Measurements from ENCODE around the gene SAMSN1. TPM values are rescaled to one million over a fixed set of nuclear protein-coding genes. Genes with fewer than 3 reads are reported as not detected.

Gene SAMSN1
- total and polyA plus RNA-seq, 7 donors: 4.4 to 16.4 (median 7.5) TPM

DNA sequence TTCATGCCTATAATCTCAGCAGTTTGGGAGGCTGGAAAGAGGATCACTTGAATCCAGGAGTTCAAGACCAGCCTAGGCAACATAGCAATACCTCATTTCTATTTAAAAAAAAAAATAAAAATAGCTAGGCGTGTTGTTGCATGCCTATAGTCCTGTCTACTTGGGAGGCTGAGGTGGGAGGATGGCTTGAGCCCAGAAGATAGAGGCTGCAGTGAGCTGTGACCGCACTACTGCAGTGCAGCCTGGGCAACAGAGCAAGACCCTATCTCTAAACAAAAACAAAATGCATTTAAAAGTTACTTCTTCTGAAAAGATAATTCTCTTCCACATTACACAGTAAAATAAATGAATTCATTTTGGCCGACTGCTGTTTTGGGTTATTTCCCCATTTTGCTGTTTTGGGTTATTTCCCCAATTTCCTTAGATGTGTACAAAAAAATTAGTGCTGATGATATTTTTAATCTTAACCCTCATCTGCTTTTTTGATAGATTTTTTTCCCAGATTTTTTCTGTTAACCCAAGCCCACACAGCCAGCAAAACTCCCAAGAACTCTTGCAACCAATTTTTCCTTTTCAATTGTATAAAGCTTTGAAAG is 23.0 kb upstream of the SAMSN1 start:
- no peak overlapping the region for H3K4me3 ChIP-seq

DNA sequence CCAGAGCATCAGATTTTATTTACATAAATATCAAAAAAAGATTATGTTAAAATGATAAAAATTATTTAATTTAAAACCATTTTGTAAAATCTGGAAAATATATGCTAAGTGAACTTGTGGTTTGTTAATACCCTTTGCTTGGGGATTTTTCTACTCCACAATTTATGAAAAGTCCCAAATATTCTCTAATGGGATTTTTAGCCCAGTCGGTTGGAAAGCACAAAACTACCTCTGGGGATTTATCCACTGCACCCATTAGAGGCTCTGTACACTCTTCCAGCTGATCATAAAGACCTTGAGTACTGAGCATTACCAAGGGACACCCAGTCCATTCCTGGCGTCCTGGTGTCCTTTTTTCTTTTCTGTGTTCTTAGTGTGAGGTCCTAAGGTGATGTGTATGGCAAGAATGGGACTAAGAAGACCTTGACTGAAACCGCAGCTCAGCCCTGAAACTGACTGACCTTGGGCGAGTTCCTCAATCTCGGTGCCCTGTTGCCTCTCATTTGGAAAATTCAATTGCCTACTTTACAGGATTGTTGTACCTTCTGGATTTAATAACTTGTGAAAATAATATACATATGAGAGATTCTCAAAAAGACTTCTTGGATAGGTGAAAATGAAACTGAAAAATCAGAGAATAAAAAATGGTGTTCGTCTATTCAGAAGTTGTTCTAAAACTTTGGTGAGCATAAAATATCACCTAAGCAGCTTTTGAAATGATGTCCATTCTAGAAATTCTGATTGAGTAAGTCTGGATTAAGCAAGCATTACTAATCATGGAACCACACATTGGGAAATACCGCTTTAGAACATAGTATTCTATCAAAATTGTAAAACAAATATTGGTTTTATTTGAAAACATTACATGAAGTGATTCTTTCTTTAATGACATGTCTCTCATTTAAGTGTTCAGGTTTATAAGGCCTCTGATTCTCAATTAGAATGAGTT is 21.5 kb upstream of the SAMSN1 start:
- 75 to 81% methylated on average over 7 of the region's 7 CpGs for WGBS, 2 donors
- TF ChIP-seq CTCF (IDR thresholded peaks at IDR 0.05) (no peak), EP300 (IDR thresholded peaks at IDR 0.05) (no peak), POLR2A (IDR thresholded peaks at IDR 0.05) (no peak), POLR2AphosphoS5 (IDR thresholded peaks at IDR 0.05) (no peak)
- no peak overlapping the region for H3K4me3 ChIP-seq
- H3K9me3 ChIP-seq: no peaks in the 10 kb centered on the region
- no peaks in the 10 kb centered on the region for H3K36me3 ChIP-seq
- DNase-seq: peak; percentile 48
- intact Hi-C loops (cut with DNase I): no loop called here
- H3K27ac ChIP-seq: no peak overlapping the region
- no peaks in the 10 kb centered on the region for H3K4me1 ChIP-seq
- H3K27me3 ChIP-seq: no peaks in the 10 kb centered on the region

More for the DNA sequence above, 23.0 kb upstream of the SAMSN1 start:
- 84 to 93% methylated on average over 3 of the region's 3 CpGs for WGBS, 2 donors
- Histone ChIP-seq H3K27ac (no peak overlapping the region), H3K36me3 (no peaks in the 10 kb centered on the region), H3K27me3 (no peaks in the 10 kb centered on the region), H3K4me1 (no peaks in the 10 kb centered on the region), H3K9me3 (no peaks in the 10 kb centered on the region)
- TF ChIP-seq EP300 (IDR thresholded peaks at IDR 0.05): no peak
- TF ChIP-seq POLR2AphosphoS5 (IDR thresholded peaks at IDR 0.05): no peak
- no peak for TF ChIP-seq CTCF (IDR thresholded peaks at IDR 0.05)
- TF ChIP-seq POLR2A (IDR thresholded peaks at IDR 0.05): no peak
- no peak for DNase-seq
- intact Hi-C loops (cut with DNase I): no loop called here

GRCh38 chr21:14566894-14567293 is 20.8 kb upstream of the SAMSN1 start:
- 74 to 82% methylated on average over 5 of the region's 5 CpGs for WGBS, 2 donors
- Histone ChIP-seq H3K9me3 (no peaks in the 10 kb centered on the region), H3K4me3 (no peak overlapping the region), H3K36me3 (no peaks in the 10 kb centered on the region), H3K27me3 (no peaks in the 10 kb centered on the region), H3K4me1 (no peaks in the 10 kb centered on the region), H3K27ac (no peak overlapping the region)
- intact Hi-C loops (cut with DNase I): no loop called here
- no peak for DNase-seq
- TF ChIP-seq POLR2AphosphoS5 (IDR thresholded peaks at IDR 0.05) (no peak), CTCF (IDR thresholded peaks at IDR 0.05) (no peak), EP300 (IDR thresholded peaks at IDR 0.05) (no peak), POLR2A (IDR thresholded peaks at IDR 0.05) (no peak)

DNA sequence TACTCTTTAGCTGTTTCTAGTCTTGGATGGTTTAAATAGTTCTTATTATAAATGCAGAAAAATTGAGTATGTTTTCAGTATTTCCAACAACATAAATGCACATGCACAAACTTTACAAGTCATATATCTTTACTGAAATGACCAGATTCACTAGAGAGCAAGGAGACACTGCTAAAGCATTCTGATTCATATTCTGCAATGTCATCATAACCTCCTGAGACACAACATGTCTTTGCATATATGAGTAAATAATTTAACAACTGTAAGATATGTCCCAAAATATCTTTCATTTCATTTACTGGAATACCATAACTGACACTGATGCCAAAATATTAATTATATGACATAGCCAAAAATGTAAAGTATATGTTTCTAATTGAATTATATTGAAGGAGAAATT is 16.8 kb upstream of the SAMSN1 start:
- H3K27me3 ChIP-seq: no peaks in the 10 kb centered on the region
- DNase-seq: no peak
- H3K36me3 ChIP-seq: no peaks in the 10 kb centered on the region
- intact Hi-C loops (cut with DNase I): no loop called here
- no peaks in the 10 kb centered on the region for H3K9me3 ChIP-seq
- H3K27ac ChIP-seq: no peak overlapping the region
- no peak overlapping the region for H3K4me3 ChIP-seq
- TF ChIP-seq POLR2A (IDR thresholded peaks at IDR 0.05) (no peak), CTCF (IDR thresholded peaks at IDR 0.05) (no peak), POLR2AphosphoS5 (IDR thresholded peaks at IDR 0.05) (no peak), EP300 (IDR thresholded peaks at IDR 0.05) (no peak)
- H3K4me1 ChIP-seq: no peaks in the 10 kb centered on the region
